Fibroblast of pulmonary artery (primary cell): Measurements from ENCODE around the gene ANO10.
A peak's percentile ranks its signal among the peaks of the same experiment; 100 is the strongest.

Source experiments
- DNase-seq: peaks from one replicate; pipeline ENCODE4 v3.0.0-alpha.2; 2010; ENCODE audit warnings: low read depth
- H3K4me3 ChIP-seq: replicated peaks from 2 replicates; pipeline ENCODE4 v1.5.1; 2011; ENCODE audit warnings: low read depth, mild to moderate bottlenecking, control low read depth, low read length, moderate library complexity
- CTCF ChIP-seq: IDR thresholded peaks from 2 replicates; pipeline ENCODE4 v1.5.1; 2011; ENCODE audit warnings: mild to moderate bottlenecking, control low read depth, low read length, inconsistent platforms; ENCODE audit errors: missing control alignments

The ANO10 gene

GRCh38 chr3:43340403-43340802, 281.4 kb downstream of the ANO10 start:
- no peak for TF ChIP-seq CTCF
- no peak for DNase-seq
- H3K4me3 ChIP-seq = no peak overlapping the region

- TF ChIP-seq CTCF = no peak
- DNase-seq = peak; percentile 32
- H3K4me3 ChIP-seq = no peak overlapping the region
These were observed 283.5 kb downstream of the ANO10 start for GRCh38 chr3:43338295-43338694.

- no peak for TF ChIP-seq CTCF
- no peak for DNase-seq
- H3K4me3 ChIP-seq = no peak overlapping the region
These were observed 286.0 kb downstream of the ANO10 start for GRCh38 chr3:43335799-43336198.

GRCh38 chr3:43334976-43335375, 286.8 kb downstream of the ANO10 start:
- no peak for TF ChIP-seq CTCF
- DNase-seq = no peak

GRCh38 chr3:43331381-43331780, 290.4 kb downstream of the ANO10 start:
- no peak for DNase-seq
- no peak for TF ChIP-seq CTCF
- H3K4me3 ChIP-seq = no peak overlapping the region

More at GRCh38 chr3:43334976-43335375, 286.8 kb downstream of the ANO10 start:
- H3K4me3 ChIP-seq = no peak overlapping the region

- DNase-seq = no peak
- TF ChIP-seq CTCF = no peak
- no peak overlapping the region for H3K4me3 ChIP-seq
These were observed 290.8 kb downstream of the ANO10 start for GRCh38 chr3:43330981-43331380.

GRCh38 chr3:43328653-43329052, 293.2 kb downstream of the ANO10 start:
- TF ChIP-seq CTCF = no peak
- no peak for DNase-seq
- no peak overlapping the region for H3K4me3 ChIP-seq
